GM12872 (cell line): ENCODE data around the gene CEMP1.

Source experiments
- CTCF ChIP-seq: IDR thresholded peaks from 3 replicates; pipeline ENCODE4 v1.5.1; 2011; ENCODE audit warnings: low read depth, mild to moderate bottlenecking, low read length, moderate library complexity; ENCODE audit not compliant: insufficient read depth

CEMP1 gene

GRCh38 chr16:2490190-2491105 is 40.8 kb downstream of the CEMP1 start:
- no peak for TF ChIP-seq CTCF

- TF ChIP-seq CTCF = no peak
These were observed 41.6 kb downstream of the CEMP1 start for GRCh38 chr16:2489581-2489980.

- TF ChIP-seq CTCF = no peak
These were observed 43.2 kb downstream of the CEMP1 start for GRCh38 chr16:2487903-2488531.

- TF ChIP-seq CTCF = no peak
These were observed 43.7 kb downstream of the CEMP1 start for GRCh38 chr16:2487517-2487842.

- peak; percentile 53; the same call in 2 of the 3 replicates for TF ChIP-seq CTCF
These were observed 44.3 kb downstream of the CEMP1 start for GRCh38 chr16:2486645-2487516.

GRCh38 chr16:2485811-2486507 is 45.2 kb downstream of the CEMP1 start:
- no peak for TF ChIP-seq CTCF
